IMR-90 (cell line): ENCODE measurements around the gene ZNF716. TPM values are rescaled to one million over a fixed set of nuclear protein-coding genes. Genes with fewer than 3 reads are reported as not detected.

Experiments
- ATAC-seq: fragments of 200-7000 bp; cut with Tn5 transposase; 2 replicates; pipeline ENCODE4 v1.9.1; 2020; ENCODE audit warnings: low read depth, mild to moderate bottlenecking, moderate library complexity
- BruUV-seq: library from RNA; stranded (reverse); fragments of 400-500 nt; replicated peaks from 2 replicates; lab custom pipeline; 2021; lab: Mats Ljungman, UMichigan
- CTCF ChIA-PET: fragments of 300-600 bp; formaldehyde crosslinking; extraction: SDS; loops from one replicate; lab custom pipeline; 2021; ENCODE audit warnings: antibody characterized with exemption; lab: Yijun Ruan, JAX
- POLR2A ChIA-PET: fragments of 300-600 bp; sonication (Branson Sonifier 250); formaldehyde crosslinking; loops from one replicate; lab custom pipeline; 2022; ENCODE audit warnings: antibody characterized with exemption; ENCODE audit not compliant: unreplicated experiment; lab: Charles Lee
- DNase-seq: peaks from one replicate; pipeline ENCODE4 v3.0.0; 2013
- H2AFZ ChIP-seq: replicated peaks from 2 replicates; pipeline ENCODE3; 2013; ENCODE audit warnings: low read length, mild to moderate bottlenecking; ENCODE audit not compliant: poor library complexity
- H2AK5ac ChIP-seq: 2 replicates; pipeline ENCODE4 v1.6.1; 2013; ENCODE audit warnings: low read depth, low read length, inconsistent platforms
- H2AK9ac ChIP-seq: replicated peaks from 2 replicates; pipeline ENCODE3; 2013; ENCODE audit warnings: mild to moderate bottlenecking, low read depth, low read length, moderate library complexity; ENCODE audit not compliant: poor library complexity
- H2BK120ac ChIP-seq: 2 replicates; pipeline ENCODE4 v1.6.1; 2013; ENCODE audit warnings: low read depth, low read length, inconsistent platforms
- H2BK15ac ChIP-seq: 3 replicates; pipeline ENCODE4 v1.6.1; 2013; ENCODE audit warnings: low read depth, low read length, inconsistent platforms
- H2BK20ac ChIP-seq: 2 replicates; pipeline ENCODE4 v1.6.1; 2013; ENCODE audit warnings: low read depth, mild to moderate bottlenecking, inconsistent platforms, low read length, moderate library complexity
- H2BK5ac ChIP-seq: 2 replicates; pipeline ENCODE4 v1.6.1; 2013; ENCODE audit warnings: mild to moderate bottlenecking, low read depth, low read length, inconsistent platforms; ENCODE audit not compliant: poor library complexity, severe bottlenecking
- H3K14ac ChIP-seq: replicated peaks from 2 replicates; pipeline ENCODE4 v1.6.1; 2013; ENCODE audit warnings: low read depth, low read length, inconsistent platforms
- H3K18ac ChIP-seq: 2 replicates; pipeline ENCODE4 v1.6.1; 2013; ENCODE audit warnings: low read depth, low read length, control low read depth
- H3K23ac ChIP-seq: 2 replicates; pipeline ENCODE4 v1.6.1; 2013; ENCODE audit warnings: low read depth, low read length, inconsistent platforms
- H3K27ac ChIP-seq: 2 replicates; pipeline ENCODE4 v1.5.1; 2013; ENCODE audit warnings: mild to moderate bottlenecking, control low read depth, low read length; ENCODE audit not compliant: insufficient read depth
- H3K27me3 ChIP-seq: 2 replicates; pipeline ENCODE4 v1.6.1; 2013; ENCODE audit warnings: low read length; ENCODE audit not compliant: control insufficient read depth, insufficient read depth
- H3K36me3 ChIP-seq: 2 replicates; pipeline ENCODE4 v1.6.1; 2013; ENCODE audit warnings: low read length, mixed read lengths; ENCODE audit not compliant: control insufficient read depth, insufficient read depth
- H3K4ac ChIP-seq: 2 replicates; pipeline ENCODE4 v1.6.1; 2013; ENCODE audit warnings: low read depth, low read length, inconsistent platforms
- H3K4me1 ChIP-seq: 2 replicates; pipeline ENCODE4 v1.6.1; 2013; ENCODE audit warnings: low read length, mixed read lengths; ENCODE audit not compliant: control insufficient read depth, insufficient read depth
- H3K4me2 ChIP-seq: 2 replicates; pipeline ENCODE4 v1.6.1; 2013; ENCODE audit warnings: low read depth, mild to moderate bottlenecking, control low read depth, low read length, moderate library complexity
- H3K4me3 ChIP-seq: 2 replicates; pipeline ENCODE4 v1.5.1; 2013; ENCODE audit warnings: low read depth, mild to moderate bottlenecking, control low read depth, low read length, moderate library complexity; ENCODE audit not compliant: insufficient read depth
- H3K56ac ChIP-seq: 2 replicates; pipeline ENCODE4 v1.6.1; 2013; ENCODE audit warnings: low read length, inconsistent platforms; ENCODE audit not compliant: insufficient read depth; ENCODE audit errors: extremely low read depth
- H3K79me1 ChIP-seq, 2 experiments: 2 replicates each; pipeline ENCODE4 v1.6.1; 2013; ENCODE audit warnings: low read length in 2 of 2, inconsistent platforms in 1 of 2, low read depth in 1 of 2
- H3K9ac ChIP-seq: 2 replicates; pipeline ENCODE4 v1.6.1; 2013; ENCODE audit warnings: low read depth, low read length, control low read depth
- H3K9me1 ChIP-seq: 2 replicates; pipeline ENCODE4 v1.6.1; 2013; ENCODE audit warnings: low read length, inconsistent platforms; ENCODE audit not compliant: insufficient read depth
- H3K9me3 ChIP-seq: 2 replicates; pipeline ENCODE4 v1.6.1; 2013; ENCODE audit warnings: low read length; ENCODE audit not compliant: control insufficient read depth, insufficient read depth
- H4K20me1 ChIP-seq: 2 replicates; pipeline ENCODE4 v1.6.1; 2013; ENCODE audit warnings: low read length, inconsistent platforms; ENCODE audit not compliant: insufficient read depth
- H4K5ac ChIP-seq: 2 replicates; pipeline ENCODE4 v1.6.1; 2013; ENCODE audit warnings: mild to moderate bottlenecking, low read depth, low read length, control low read depth
- H4K8ac ChIP-seq, 2 experiments: 2 replicates each; pipeline ENCODE4 v1.6.1; 2013; ENCODE audit warnings: low read depth in 2 of 2, low read length in 2 of 2, control low read depth in 1 of 2, inconsistent platforms in 1 of 2
- H4K91ac ChIP-seq: 2 replicates; pipeline ENCODE4 v1.6.1; 2013; ENCODE audit warnings: low read depth, low read length, inconsistent platforms; ENCODE audit not compliant: insufficient read depth
- BHLHE40 ChIP-seq: fragments of 150-350 bp; IDR thresholded peaks from 2 replicates; pipeline ENCODE4 v1.6.1; 2016; ENCODE audit warnings: mild to moderate bottlenecking, low read depth, low read length
- CEBPB ChIP-seq: IDR thresholded peaks from 2 replicates; pipeline ENCODE4 v1.6.1; 2012; ENCODE audit warnings: low read depth, low read length, improper control_type of control experiment
- CHD1 ChIP-seq: IDR thresholded peaks from 2 replicates; pipeline ENCODE4 v1.6.1; 2012; ENCODE audit warnings: low read depth, low read length, improper control_type of control experiment
- FOS ChIP-seq: fragments of 150-350 bp; IDR thresholded peaks from 2 replicates; pipeline ENCODE4 v1.6.1; 2016; ENCODE audit warnings: low read depth, low read length
- MAFK ChIP-seq: IDR thresholded peaks from 2 replicates; pipeline ENCODE4 v1.6.1; 2012; ENCODE audit warnings: low read depth, low read length, improper control_type of control experiment
- MXI1 ChIP-seq: IDR thresholded peaks from 2 replicates; pipeline ENCODE4 v1.6.1; 2012; ENCODE audit warnings: low read depth, mild to moderate bottlenecking, low read length, moderate library complexity, borderline replicate concordance
- NFE2L2 ChIP-seq: fragments of 150-350 bp; IDR thresholded peaks from 2 replicates; pipeline ENCODE4 v1.6.1; 2016; ENCODE audit warnings: low read depth, mild to moderate bottlenecking, low read length
- POLR2A ChIP-seq: IDR thresholded peaks from 2 replicates; pipeline ENCODE4 v1.6.1; 2012; ENCODE audit warnings: mild to moderate bottlenecking, low read depth, low read length
- RAD21 ChIP-seq: IDR thresholded peaks from 2 replicates; pipeline ENCODE4 v1.6.1; 2012; ENCODE audit warnings: low read length, improper control_type of control experiment
- RCOR1 ChIP-seq: IDR thresholded peaks from 2 replicates; pipeline ENCODE4 v1.6.1; 2012; ENCODE audit warnings: mild to moderate bottlenecking, low read length, improper control_type of control experiment; ENCODE audit not compliant: insufficient replicate concordance
- RFX5 ChIP-seq: IDR thresholded peaks from 2 replicates; pipeline ENCODE4 v1.8.0; 2012; ENCODE audit warnings: low read depth, mild to moderate bottlenecking, low read length, moderate library complexity
- SMC3 ChIP-seq: fragments of 150-350 bp; IDR thresholded peaks from 2 replicates; pipeline ENCODE4 v1.6.1; 2016; ENCODE audit warnings: low read depth, mild to moderate bottlenecking, antibody characterized with exemption, low read length, moderate library complexity
- WGBS, 2 experiments: methylation state at CpG; one replicate each; pipeline versions ENCODE4 v1.1.5 to v1.1.7; 2013; ENCODE audit warnings: missing lambda C conversion rate in 2 of 2; ENCODE audit not compliant: insufficient read length in 1 of 2; ENCODE audit errors: extremely low coverage in 2 of 2; 5-methylcytosine and 5-hydroxymethylcytosine counted together
- dilution Hi-C: fragments of 300-500 bp; cut with HindIII; formaldehyde crosslinking; loops from one replicate; pipeline ENCODE4 v1.14.3; 2018; ENCODE audit warnings: low sequenced_read_pairs; ENCODE audit not compliant: unreplicated experiment
- in situ Hi-C: fragments of 300-500 bp; cut with MboI; formaldehyde crosslinking; loops from 3 replicates; pipeline ENCODE4 v1.14.3; 2019; ENCODE audit warnings: low sequenced_read_pairs, inconsistent platforms, mixed read lengths
- intact Hi-C: fragments of 100-400 bp; cut with micrococcal nuclease; formaldehyde crosslinking; loops from 2 replicates; pipeline ENCODE4 v1.10.0; 2022
- polyA plus RNA-seq, 3 experiments: library from polyadenylated mRNA; depleted of rRNA; stranded (reverse); fragments of >200 nt; gene quantifications; 2 replicates each; pipeline ENCODE4 v1.2.3, GENCODE V29; 2012; ENCODE audit warnings: low replicate concordance in 1 of 3
- total RNA-seq: library from RNA; depleted of rRNA; stranded (reverse); fragments of >200 nt; gene quantifications from 2 replicates; pipeline ENCODE4 v1.2.3, GENCODE V29; 2012
- TF ChIP-seq, protein P1 (sequence below): conservative IDR thresholded peaks from 2 replicates; pipeline ENCODE4 v1.5.1; 2012; ENCODE audit warnings: mild to moderate bottlenecking, low read depth, low read length, improper control_type of control experiment
- TF ChIP-seq, protein P2 (sequence below): fragments of 150-350 bp; IDR thresholded peaks from 2 replicates; pipeline ENCODE4 v1.6.1; 2016; ENCODE audit warnings: low read depth, mild to moderate bottlenecking, low read length, moderate library complexity, borderline replicate concordance

The ZNF716 gene
- total and polyA plus RNA-seq, 2 of the 4 experiments (the other 2 are of a cell fraction) = not detected

- no peak overlapping the region for H4K5ac ChIP-seq
- no peak for DNase-seq
- no peak overlapping the region for H2BK20ac ChIP-seq
- H3K4me2 ChIP-seq = no peak overlapping the region
- ChIA-PET POLR2A (no interaction called here), CTCF (no interaction called here)
- H3K27ac ChIP-seq = no peak overlapping the region
- dilution Hi-C loops = no loop called here
- no peak overlapping the region for H3K4me3 ChIP-seq
- H3K9me1 ChIP-seq = no peaks in the 10 kb centered on the region
- ATAC-seq = no peak
- intact Hi-C loops = no loop called here
- H2BK15ac ChIP-seq = no peak overlapping the region
- in situ Hi-C loops = no loop called here
- H2AK5ac ChIP-seq = no peak overlapping the region
- TF ChIP-seq RAD21 = no peak
- TF ChIP-seq, protein P1, sequence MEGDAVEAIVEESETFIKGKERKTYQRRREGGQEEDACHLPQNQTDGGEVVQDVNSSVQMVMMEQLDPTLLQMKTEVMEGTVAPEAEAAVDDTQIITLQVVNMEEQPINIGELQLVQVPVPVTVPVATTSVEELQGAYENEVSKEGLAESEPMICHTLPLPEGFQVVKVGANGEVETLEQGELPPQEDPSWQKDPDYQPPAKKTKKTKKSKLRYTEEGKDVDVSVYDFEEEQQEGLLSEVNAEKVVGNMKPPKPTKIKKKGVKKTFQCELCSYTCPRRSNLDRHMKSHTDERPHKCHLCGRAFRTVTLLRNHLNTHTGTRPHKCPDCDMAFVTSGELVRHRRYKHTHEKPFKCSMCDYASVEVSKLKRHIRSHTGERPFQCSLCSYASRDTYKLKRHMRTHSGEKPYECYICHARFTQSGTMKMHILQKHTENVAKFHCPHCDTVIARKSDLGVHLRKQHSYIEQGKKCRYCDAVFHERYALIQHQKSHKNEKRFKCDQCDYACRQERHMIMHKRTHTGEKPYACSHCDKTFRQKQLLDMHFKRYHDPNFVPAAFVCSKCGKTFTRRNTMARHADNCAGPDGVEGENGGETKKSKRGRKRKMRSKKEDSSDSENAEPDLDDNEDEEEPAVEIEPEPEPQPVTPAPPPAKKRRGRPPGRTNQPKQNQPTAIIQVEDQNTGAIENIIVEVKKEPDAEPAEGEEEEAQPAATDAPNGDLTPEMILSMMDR = no peak
- no peak for TF ChIP-seq NFE2L2
- no peak for TF ChIP-seq CEBPB
- no peak for TF ChIP-seq FOS
- no peak for TF ChIP-seq MXI1
- no peak for TF ChIP-seq BHLHE40
- TF ChIP-seq, protein P2, sequence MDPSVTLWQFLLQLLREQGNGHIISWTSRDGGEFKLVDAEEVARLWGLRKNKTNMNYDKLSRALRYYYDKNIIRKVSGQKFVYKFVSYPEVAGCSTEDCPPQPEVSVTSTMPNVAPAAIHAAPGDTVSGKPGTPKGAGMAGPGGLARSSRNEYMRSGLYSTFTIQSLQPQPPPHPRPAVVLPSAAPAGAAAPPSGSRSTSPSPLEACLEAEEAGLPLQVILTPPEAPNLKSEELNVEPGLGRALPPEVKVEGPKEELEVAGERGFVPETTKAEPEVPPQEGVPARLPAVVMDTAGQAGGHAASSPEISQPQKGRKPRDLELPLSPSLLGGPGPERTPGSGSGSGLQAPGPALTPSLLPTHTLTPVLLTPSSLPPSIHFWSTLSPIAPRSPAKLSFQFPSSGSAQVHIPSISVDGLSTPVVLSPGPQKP = no peak
- no peak for TF ChIP-seq CHD1
- TF ChIP-seq RFX5 = no peak
- TF ChIP-seq SMC3 = no peak
- no peak for TF ChIP-seq MAFK
- TF ChIP-seq RCOR1 = no peak
- TF ChIP-seq POLR2A = no peak
- H2AFZ ChIP-seq = no peak overlapping the region
- no peak overlapping the region for H3K4ac ChIP-seq
- WGBS, 2 experiments = 40% methylated on average over 1 of the region's 9 CpGs; no CpG with 5 or more reads in 1 of the 2 experiments
- no peak overlapping the region for H3K56ac ChIP-seq
- H3K18ac ChIP-seq = no peak overlapping the region
- H4K20me1 ChIP-seq = no peaks in the 10 kb centered on the region
- no peak overlapping the region for H3K9ac ChIP-seq
- no peaks in the 10 kb centered on the region for H3K27me3 ChIP-seq
- no peak overlapping the region for H4K91ac ChIP-seq
- H2BK120ac ChIP-seq = no peak overlapping the region
- H3K79me1 ChIP-seq = no peaks in the 10 kb centered on the region
- no peaks in the 10 kb centered on the region for H3K4me1 ChIP-seq
- H3K14ac ChIP-seq = no peak overlapping the region
- H3K36me3 ChIP-seq = no peaks in the 10 kb centered on the region
- H3K9me3 ChIP-seq = peaks cover 51% of the 10 kb centered on the region
- no peak overlapping the region for H4K8ac ChIP-seq
- no peak overlapping the region for H3K23ac ChIP-seq
- no peak overlapping the region for H2AK9ac ChIP-seq
- BruUV-seq = no TSS peak
- H2BK5ac ChIP-seq = no peak overlapping the region
These were observed 34.2 kb upstream of the ZNF716 start for GRCh38 chr7:57415730-57416129.
